SK-N-SH treated with all-trans-retinoic acid at 6 μM for 48 hours (cell line): Measurements from ENCODE around the gene KMT2D.

ENCODE experiments used
- ISL1 ChIP-seq: fragments of 250-450 bp; sonication (Bioruptor Pico); IDR thresholded peaks from 2 replicates; pipeline ENCODE4 v2.1.2; 2022; ENCODE audit warnings: mild to moderate bottlenecking, moderate library complexity
- TCF4 ChIP-seq: fragments of 250-450 bp; sonication (Bioruptor Pico); IDR thresholded peaks from 2 replicates; pipeline ENCODE4 v1.8.0; 2021; ENCODE audit warnings: mild to moderate bottlenecking, moderate library complexity, borderline replicate concordance
- TOX ChIP-seq: fragments of 250-450 bp; sonication (Bioruptor Pico); IDR thresholded peaks from 2 replicates; pipeline ENCODE4 v1.8.0; 2021; ENCODE audit warnings: mild to moderate bottlenecking, moderate library complexity, borderline replicate concordance
- ZC3H10 ChIP-seq: fragments of 250-450 bp; sonication (Bioruptor Pico); IDR thresholded peaks from 2 replicates; pipeline ENCODE4 v1.5.1; 2021; ENCODE audit warnings: mild to moderate bottlenecking, moderate library complexity
- ZFP3 ChIP-seq: fragments of 250-450 bp; sonication (Bioruptor Pico); IDR thresholded peaks from 2 replicates; pipeline ENCODE4 v1.5.0; 2020; ENCODE audit warnings: mild to moderate bottlenecking, moderate library complexity
- ZFP30 ChIP-seq: fragments of 450-650 bp; formaldehyde crosslinking; IDR thresholded peaks from 2 replicates; pipeline ENCODE4 v1.5.0; 2022; ENCODE audit warnings: mild to moderate bottlenecking, moderate library complexity
- TF ChIP-seq, protein P1 (sequence below): fragments of 250-450 bp; sonication (Bioruptor Pico); IDR thresholded peaks from 2 replicates; pipeline ENCODE4 v1.8.0; 2020; ENCODE audit warnings: mild to moderate bottlenecking, moderate library complexity, borderline replicate concordance
- TF ChIP-seq, protein P2 (sequence below): fragments of 250-450 bp; sonication (Bioruptor Pico); IDR thresholded peaks from 2 replicates; pipeline ENCODE4 v1.5.1; 2021; ENCODE audit warnings: mild to moderate bottlenecking, moderate library complexity
- TF ChIP-seq, protein P3 (sequence below): fragments of 250-450 bp; sonication (Bioruptor Pico); IDR thresholded peaks from 2 replicates; pipeline ENCODE4 v1.8.0; 2021; ENCODE audit warnings: low read depth, mild to moderate bottlenecking, moderate library complexity, borderline replicate concordance

DNA sequence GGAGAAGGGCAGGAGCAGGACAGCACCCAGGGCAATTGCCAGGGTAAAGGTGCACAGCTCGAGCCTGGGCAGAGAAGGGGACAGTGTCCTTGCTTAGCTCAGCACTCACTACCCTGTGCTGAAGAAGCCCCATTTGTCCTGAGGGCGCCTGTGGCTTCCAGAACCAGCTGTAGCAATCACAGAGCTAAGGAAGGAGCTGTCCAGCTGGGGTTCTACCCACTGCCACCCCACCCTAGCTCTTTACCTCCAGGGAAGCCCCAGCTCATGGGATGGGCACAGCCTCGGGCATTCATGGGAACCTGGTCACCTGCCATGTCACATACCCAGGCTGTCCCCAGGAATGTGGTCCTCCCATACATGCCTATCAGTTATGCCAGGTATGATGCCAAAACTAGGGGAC is 44.2 kb upstream of the KMT2D start:
- TF ChIP-seq, protein P1, sequence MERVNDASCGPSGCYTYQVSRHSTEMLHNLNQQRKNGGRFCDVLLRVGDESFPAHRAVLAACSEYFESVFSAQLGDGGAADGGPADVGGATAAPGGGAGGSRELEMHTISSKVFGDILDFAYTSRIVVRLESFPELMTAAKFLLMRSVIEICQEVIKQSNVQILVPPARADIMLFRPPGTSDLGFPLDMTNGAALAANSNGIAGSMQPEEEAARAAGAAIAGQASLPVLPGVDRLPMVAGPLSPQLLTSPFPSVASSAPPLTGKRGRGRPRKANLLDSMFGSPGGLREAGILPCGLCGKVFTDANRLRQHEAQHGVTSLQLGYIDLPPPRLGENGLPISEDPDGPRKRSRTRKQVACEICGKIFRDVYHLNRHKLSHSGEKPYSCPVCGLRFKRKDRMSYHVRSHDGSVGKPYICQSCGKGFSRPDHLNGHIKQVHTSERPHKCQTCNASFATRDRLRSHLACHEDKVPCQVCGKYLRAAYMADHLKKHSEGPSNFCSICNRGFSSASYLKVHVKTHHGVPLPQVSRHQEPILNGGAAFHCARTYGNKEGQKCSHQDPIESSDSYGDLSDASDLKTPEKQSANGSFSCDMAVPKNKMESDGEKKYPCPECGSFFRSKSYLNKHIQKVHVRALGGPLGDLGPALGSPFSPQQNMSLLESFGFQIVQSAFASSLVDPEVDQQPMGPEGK (CRISPR knock-in tag) = no peak
- TF ChIP-seq, protein P2, sequence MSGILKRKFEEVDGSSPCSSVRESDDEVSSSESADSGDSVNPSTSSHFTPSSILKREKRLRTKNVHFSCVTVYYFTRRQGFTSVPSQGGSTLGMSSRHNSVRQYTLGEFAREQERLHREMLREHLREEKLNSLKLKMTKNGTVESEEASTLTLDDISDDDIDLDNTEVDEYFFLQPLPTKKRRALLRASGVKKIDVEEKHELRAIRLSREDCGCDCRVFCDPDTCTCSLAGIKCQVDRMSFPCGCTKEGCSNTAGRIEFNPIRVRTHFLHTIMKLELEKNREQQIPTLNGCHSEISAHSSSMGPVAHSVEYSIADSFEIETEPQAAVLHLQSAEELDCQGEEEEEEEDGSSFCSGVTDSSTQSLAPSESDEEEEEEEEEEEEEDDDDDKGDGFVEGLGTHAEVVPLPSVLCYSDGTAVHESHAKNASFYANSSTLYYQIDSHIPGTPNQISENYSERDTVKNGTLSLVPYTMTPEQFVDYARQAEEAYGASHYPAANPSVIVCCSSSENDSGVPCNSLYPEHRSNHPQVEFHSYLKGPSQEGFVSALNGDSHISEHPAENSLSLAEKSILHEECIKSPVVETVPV = no peak
- no peak for TF ChIP-seq ZC3H10 (CRISPR knock-in tag)
- TF ChIP-seq ZFP3 (CRISPR knock-in tag) = no peak
- TF ChIP-seq, protein P3, sequence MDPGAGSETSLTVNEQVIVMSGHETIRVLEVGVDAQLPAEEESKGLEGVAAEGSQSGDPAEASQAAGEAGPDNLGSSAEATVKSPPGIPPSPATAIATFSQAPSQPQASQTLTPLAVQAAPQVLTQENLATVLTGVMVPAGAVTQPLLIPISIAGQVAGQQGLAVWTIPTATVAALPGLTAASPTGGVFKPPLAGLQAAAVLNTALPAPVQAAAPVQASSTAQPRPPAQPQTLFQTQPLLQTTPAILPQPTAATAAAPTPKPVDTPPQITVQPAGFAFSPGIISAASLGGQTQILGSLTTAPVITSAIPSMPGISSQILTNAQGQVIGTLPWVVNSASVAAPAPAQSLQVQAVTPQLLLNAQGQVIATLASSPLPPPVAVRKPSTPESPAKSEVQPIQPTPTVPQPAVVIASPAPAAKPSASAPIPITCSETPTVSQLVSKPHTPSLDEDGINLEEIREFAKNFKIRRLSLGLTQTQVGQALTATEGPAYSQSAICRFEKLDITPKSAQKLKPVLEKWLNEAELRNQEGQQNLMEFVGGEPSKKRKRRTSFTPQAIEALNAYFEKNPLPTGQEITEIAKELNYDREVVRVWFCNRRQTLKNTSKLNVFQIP (CRISPR knock-in tag) = no peak
- no peak for TF ChIP-seq TCF4 (CRISPR knock-in tag)
- TF ChIP-seq ISL1 (CRISPR knock-in tag) = no peak
- TF ChIP-seq ZFP30 (CRISPR knock-in tag) = no peak
- TF ChIP-seq TOX = no peak
